Measurements from ENCODE around the gene GXYLT1.
"Not testable (repeated sequence)": the region's sequence is repeated elsewhere in the genome, so short reads cannot be mapped to it uniquely, and the experiment has no call there.

GXYLT1 gene, protein sequence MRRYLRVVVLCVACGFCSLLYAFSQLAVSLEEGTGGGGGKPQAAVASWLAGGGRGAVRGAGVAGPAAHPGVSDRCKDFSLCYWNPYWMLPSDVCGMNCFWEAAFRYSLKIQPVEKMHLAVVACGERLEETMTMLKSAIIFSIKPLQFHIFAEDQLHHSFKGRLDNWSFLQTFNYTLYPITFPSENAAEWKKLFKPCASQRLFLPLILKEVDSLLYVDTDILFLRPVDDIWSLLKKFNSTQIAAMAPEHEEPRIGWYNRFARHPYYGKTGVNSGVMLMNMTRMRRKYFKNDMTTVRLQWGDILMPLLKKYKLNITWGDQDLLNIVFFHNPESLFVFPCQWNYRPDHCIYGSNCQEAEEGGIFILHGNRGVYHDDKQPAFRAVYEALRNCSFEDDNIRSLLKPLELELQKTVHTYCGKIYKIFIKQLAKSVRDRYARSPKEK

DNA sequence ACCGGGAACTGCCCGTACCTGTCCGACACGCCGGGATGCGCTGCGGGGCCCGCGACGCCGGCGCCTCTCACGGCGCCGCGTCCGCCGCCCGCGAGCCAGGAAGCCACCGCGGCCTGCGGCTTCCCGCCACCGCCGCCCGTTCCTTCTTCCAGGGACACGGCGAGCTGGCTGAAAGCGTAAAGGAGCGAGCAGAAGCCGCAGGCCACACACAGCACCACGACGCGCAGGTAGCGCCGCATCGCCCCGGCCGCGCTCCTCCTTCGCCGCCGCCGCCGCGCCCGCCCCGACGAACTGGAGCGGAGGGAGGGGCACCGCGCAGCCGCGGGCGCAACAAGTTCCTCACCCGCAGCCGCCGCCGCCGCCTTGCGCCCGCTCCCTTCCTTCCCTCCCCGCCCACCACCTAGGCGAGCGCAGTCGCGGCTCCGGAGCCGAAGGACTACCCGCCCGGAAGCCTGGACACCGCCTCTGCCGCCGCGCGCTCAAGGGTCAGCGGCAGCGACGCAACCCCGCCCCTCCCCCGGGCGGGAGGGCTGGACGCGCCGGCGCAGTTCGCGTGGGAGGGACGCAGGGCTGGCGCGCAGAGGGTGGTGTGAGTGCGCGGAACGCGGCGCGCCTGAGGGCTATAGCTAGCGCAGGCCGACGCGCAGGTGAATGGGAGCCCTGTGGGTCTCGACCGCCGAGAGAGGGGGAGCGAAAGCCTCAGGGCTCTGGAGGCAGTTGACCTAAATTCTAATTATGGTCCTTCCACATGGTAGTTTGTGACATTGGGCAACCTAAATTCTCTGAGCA is at the start of gene GXYLT1:
Gene GXYLT1 (minus strand): TSS at position 467 of the 789 bp plus-strand sequence. CDS start 228 bp downstream, at position 239.
- peak; percentile 67 to 81 for DNase-seq

DNA sequence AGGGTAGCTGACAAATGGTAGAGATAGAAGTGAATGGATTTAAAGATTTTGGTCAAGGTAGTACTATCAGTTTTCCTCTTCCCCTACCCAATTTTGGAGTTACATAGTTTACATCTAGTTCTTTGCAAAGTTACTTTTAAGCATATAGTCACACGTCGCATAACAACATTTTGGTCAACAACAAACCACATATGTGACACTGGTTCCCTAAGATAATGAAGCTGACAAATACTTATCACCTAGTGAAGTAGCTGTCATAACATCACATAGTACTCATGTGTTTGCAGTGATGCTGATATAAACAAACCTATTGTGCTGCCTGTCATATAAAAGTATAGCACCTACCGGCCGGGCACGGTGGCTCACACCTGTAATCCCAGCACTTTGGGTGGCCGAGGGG is 48.0 kb upstream of the GXYLT1 start:
- no peak for DNase-seq

DNA sequence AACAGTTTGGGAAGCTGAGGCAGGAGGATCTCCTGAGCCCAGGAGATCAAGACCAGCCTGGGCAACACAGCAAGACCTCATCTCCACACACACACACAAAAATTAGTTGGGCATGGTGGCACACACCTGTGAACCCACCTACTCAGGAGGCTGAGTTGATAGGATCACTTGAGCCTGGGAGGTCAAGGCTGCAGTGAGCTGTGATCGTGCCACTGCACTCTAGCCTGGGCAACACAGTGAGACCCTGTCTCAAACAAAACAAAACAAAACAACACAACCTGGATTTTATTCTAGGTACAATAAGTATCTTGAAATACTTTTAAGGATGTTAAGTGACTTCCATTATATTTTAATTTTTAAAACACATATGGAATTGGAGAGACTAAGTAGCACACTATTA is 47.6 kb upstream of the GXYLT1 start:
- DNase-seq, result no peak

DNA sequence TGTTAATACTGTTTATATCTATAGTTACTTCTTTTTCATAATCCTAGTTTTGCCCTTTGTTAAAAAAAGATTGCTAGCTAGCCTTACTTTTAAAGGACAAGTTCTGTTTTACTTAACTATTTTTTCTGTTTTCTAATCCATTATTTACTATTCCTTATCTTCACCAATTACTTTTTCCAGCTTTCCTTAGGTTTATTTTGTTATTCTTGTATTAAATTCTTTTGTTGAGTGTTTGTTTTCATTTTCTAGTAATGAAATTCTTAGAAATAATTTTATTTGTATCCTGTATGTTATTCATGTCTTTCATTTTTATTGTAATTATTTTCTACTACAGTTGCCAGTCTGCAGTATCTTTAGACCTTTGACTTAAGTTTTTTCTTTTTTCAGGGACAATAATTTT is 45.7 kb upstream of the GXYLT1 start:
- DNase-seq, result no peak

DNA sequence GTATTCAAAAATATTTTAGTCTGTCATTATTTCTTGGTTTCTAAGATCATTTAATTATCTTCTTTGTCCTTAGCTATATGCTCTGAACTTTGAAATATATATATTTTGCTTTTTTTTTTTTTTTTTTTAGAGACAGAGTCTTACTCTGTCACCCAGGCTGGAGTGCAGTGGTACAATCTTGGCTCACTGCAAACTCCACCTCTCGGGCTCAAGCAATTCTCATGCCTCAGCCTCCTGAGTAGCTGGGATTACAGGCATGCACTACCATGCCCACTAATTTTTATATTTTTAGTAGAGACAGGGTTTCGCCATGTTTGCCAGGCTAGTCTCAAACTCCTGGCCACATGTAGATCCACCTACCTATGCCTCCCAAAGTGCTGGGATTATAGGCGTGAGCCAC is 43.6 kb upstream of the GXYLT1 start:
- not testable (repeated sequence) for DNase-seq

DNA sequence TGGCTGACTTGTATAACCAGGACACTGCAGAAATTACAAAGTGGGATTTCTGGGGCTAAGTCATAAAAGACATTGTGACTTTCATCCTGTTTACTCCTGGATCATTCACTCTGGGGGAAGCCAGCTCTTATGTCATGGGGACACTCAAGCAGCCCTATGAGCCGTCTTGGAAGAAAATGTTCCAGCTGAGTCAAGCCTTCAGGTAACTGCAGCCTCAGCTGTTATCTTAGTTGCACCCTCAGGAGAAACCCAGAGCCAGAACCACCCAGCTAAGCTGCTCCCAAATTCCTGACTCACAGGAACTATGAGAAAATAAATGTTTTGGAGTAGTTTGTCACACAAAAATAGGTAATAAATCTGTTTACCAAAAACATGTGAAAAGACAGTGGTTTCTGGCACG is 43.1 kb upstream of the GXYLT1 start:
- no peak for DNase-seq

DNA sequence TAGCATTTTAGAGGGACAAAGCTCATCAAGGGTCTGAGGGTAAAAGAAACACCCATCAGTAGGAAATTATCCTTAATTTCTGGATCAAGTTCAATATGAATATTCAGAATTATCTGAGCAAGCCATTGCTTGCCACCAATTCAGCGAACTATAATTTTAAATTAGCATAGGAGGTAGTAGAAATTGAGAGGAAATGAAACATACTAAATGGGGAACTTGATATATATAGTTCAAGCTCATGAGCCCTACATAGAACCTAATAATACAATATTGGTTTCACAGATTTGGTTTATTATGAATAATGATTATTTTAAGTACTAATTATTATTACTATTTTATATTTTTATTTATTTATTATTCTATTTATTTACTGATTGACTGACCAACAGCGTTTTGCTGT is 42.1 kb upstream of the GXYLT1 start:
- no peak for DNase-seq

DNA sequence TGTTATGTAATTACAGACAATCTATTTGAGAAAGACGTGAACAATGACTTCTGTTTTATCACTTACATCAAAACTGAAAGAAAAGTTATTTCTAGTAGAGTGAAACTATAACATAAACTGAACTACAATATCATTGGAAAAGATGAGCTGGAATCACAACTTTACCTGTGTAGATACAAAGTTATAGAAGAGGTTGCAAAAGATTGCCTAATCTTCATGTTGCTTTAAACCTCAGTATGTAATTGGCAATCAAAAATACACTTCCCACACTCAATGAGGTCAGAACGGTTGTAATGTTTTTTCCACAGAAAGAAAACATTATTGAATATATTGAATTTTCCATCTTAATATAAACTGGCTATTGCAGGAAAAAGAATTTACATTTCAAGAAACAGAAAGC is 37.7 kb upstream of the GXYLT1 start:
- no peak for DNase-seq

DNA sequence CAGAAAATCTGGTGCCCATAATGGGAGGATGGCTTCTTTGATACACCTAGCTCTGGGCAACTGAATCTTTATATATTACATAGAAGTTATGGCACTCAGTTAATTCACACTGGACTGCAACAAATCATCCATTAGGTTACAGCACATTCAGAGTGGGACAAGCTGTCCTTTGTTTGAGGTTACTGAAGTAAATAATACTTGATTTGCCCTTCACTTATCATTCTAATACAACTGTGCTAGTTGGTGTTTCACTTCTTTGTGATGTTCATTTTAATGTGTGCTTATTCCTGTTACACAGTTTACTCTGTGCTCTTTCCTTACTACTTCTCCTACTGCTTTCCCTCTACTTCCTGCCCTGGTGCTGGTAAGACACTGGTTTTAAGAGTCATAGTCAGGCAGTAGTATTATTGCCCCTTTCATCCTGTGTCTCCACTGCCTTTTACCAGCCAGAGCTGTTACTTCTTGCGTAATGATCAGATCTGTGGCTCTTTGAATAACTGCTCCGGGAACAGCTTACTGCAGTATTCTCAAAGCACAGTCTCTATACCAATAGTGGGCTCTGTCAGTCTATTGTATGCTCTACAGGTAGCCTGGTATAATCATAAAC is 36.4 kb upstream of the GXYLT1 start:
- DNase-seq, result no peak

DNA sequence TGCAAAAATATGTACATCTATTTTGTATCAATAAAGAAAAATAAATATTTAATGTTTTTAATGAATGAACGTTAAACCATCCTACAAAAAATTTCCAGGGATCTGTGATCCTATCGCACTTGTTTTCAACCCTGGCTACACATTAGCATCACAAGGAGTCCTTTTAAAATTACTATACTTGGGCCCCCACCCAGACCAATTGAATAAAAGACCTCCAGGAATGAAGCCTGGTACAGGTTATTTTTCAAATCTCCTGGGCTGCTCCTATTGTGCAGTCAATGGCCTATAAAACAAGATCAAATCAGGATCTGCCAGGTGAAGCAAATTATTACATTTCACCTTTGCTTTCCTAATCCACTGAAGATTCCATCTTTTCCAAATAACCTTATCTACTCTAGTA is 33.4 kb upstream of the GXYLT1 start:
- DNase-seq, result no peak

DNA sequence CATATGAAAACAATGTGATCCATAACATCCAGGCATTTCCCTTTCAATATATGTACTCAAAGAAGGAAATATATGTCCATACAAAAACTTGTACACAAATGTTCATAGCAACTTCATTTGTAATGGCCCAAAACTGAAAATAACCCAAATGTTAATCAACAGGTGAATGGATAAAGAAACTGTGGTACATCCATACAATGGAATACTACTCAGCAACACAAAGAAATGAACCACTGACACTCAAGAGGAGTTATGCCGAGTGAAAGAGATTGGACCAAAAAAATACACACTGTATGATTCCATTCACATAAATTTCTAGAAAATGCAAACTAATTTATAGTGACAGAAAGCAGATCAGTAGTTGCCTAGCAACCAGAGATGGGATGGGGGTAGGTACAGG is 30.3 kb upstream of the GXYLT1 start:
- no peak for DNase-seq

DNA sequence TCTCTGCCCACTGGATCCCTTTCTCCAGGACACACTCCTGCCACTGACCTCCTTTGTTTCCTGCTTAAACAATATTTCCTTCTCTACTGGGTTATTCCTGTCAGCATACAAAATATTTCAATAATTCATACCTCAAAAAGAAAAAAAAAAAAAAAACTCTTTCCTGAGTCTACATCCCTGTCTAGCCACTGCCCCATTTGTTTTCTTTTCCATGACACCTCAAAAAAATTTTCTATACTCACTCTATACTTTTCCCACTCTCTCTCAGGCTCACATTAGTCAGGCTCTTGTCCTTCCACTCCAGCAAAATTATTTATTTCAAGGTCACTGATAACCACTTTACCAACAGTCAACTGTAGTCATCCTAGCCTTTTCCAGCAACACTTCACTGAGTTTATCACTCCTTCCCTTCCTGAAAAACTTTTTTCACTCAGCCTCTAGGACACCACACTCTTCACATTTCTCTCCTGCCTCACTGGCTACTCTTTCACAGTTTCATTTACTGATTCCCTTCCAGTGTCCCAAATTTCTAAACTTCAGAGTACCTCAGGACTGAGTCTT is 29.4 kb upstream of the GXYLT1 start:
- no peak for DNase-seq

DNA sequence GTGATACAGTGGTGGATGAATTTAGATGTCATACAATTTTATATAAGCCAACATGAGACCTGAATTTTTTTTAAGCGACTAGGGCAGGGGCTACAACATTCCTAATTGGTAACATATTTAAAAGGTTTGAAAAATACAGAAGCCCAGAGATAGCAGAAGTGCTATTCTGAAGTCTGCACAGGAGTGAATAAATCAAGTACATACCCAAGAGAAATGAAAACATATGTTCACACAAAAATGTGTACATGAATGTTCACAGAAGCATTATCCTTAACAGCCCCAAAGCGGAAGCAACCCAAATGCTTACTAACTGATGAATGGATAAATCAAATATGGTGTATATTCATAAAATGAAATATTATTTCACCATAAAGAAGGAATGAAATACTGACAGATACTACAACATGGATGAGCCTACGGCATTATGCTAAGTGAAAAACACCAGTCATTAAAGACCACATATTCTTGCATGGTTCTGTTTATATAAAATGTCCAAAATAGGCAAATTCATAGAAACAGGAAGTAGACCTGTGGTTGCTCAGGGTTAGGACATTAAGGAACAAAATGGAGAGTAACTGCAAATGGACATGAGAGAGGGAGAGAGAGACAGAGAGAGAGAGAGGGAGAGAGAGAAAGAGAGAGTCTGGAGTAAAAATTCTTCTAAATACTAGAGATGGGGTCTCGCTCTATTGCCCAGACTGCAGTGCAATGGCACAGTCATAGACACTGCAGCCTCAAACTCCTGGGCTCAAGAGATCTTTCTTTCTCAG is 28.0 kb upstream of the GXYLT1 start:
- DNase-seq, result no peak

DNA sequence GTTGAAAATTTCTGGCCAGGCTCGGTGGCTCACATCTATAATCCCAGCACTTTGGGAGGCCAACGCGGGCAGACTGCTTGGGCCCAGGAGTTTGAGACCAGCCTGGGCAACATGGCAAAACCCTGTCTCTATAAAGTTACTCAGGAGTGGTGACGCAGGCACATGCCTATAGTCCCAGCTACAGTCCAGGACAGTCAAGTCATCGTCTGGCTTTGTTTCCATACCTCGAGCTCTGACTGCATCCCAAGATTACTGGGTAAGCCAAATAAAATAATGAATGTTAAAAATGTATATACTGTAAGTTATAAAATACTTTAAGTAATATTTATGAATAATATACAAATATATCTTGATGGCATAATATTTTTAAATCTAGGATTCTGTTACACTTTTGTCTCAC is 23.0 kb upstream of the GXYLT1 start:
- no peak for DNase-seq

DNA sequence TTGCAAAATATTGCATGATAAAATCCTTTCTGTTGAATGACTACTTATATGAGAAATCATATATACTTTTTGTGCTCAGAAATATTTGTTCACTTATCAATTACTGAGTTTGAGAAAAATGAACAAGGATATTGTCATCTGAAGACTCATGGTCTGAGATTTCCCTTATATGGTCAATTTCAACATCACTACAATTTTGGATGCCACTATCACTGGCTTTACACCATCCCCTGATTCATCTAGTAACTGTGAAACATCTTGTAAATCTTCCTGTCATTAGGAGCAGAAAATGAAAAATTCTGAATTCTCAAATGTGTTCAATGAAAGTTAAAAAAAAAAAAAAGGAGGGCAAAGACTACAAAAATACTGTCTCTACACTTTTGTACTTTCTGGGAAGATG is 21.8 kb upstream of the GXYLT1 start:
- DNase-seq, result no peak

DNA sequence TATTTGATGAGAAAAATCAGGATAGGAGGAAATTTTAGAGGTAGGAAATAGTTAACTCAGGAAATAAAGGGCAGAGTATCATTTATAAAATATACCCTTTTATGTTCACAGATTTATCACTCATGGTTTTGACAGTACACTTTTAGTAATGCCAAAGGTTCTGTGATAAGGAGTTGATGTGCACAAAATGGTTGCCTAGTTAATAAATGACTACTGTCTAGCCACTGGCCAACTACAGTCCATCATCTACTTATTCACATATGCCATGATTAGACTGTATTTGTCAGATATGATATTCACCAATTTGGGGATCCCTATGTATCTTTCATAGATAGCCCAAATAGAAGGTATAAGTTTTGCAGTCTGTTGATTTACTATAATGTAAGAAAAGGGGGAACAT is 19.2 kb upstream of the GXYLT1 start:
- no peak for DNase-seq

DNA sequence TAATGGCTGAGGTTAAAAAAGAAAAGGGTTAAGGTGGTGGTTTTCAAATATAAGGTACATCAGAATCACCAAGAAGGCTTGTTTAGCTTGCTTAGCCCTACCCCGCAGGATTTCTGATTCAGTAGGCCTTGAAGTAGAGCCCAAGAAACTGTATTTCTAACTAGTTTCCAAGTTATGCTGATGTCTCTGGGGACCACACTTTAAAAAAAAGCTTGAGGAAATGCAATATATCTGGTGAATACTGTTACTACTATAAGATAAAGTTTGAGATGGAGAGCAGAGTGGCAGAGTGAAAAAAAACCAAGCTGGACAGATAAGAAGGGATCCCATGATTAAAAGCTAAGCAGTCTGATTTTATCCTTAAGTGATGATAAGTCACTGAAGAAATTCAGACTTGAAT is 18.3 kb upstream of the GXYLT1 start:
- DNase-seq, result no peak

DNA sequence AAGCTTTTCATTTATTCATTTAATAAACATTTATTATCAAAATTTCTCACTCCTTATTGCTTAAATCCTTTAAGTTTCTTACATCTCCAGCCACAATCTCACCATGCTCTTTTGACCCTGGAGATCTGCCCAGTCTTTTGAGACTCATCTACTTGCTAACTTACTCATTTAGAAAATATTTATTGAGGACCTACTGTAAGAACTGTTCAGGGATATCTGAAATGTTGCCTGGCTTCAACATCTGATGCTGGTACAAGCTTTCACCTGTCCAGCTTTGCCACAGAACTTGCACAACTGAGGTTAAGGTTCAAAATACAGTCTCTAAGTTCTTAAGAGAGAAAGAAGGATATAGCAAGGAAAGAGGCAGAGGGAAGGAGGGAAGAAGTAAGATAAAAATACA is 17.5 kb upstream of the GXYLT1 start:
- no peak for DNase-seq

DNA sequence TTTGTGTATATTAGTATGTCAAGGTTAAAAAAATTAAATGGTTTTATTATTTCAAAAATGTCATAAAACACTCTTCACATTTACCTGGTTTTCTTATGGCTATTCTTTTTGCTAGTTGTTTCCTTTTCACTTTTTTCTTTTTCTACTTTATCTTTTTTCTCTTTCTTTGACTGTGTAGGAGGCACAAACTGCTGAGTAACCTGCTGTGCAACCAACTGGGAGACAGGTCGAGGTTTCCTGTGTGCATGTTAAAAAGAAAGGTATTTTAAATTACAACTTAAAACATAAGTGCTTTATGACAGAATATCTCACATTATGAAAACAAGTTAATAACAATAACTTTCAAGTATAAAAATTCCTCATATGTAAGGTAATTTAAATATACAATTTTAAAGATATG is 16.9 kb upstream of the GXYLT1 start:
- no peak for DNase-seq

DNA sequence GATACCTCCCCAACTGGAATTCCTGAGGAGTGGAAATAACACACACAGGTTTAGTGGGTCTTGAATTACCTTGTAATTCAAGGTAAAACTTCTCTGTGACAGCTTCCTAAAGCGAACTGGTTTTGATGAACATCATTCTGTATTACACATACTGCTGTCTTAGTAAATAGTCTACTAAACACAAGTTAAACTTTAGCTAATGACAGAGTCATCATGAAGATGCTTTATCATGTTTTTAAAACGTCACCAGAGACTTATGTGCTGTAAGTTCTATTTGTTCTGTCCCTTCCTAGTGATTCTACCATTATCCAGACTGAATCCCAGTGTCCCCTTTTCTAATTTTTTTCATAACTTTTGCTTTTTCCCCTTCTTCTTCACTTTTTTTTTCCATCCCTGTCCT is 11.6 kb upstream of the GXYLT1 start:
- DNase-seq, result no peak

DNA sequence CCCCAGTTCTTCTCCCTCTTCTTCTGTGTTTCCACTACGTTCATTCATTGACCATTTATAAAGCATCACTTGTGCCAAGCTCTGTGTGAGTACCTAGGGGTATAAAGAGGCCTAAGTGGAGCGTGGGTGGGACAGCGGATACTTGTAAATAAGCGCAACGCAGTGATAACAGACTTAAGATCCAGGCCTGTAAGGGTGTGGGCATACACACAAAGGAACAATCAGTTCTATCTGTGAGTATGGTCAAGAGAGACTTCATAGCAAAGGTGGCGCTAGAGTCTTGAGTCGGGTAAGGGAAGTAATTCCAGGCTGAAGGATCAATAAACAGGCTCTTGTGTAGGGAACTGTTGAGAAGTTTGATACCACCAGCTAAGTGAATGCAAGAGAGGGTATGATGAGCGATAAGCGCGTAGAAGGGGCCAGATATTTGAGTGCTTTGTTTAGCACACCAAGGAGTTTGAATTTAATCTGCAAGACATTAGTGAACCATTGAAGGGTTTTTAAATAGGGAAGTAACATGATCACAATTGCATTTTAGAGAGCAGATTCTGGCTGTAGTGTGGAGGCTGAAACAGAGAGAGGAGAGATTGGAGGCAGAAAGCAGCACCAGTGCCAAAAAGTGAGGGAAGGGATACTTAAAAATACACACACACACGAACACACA is 1.0 kb upstream of the GXYLT1 start:
- DNase-seq, result no peak

DNA sequence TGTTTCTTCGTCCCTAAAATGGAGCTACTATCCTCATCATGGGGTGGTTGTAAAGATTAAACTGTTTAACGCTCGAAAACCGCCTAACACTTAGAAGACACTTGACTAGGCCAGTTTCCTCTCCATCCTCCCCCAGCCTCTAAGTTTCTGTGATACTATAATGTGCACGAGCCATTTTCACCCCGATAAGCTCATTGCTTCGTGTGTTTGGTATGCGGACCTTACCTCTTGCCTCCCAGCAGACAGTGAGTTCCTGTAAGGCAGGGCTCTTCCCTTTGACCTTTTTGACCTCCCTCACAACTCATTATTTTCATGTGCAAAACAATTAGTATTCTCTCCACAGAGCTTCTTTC is 499 bp upstream of the GXYLT1 start:
- no peak for DNase-seq

DNA sequence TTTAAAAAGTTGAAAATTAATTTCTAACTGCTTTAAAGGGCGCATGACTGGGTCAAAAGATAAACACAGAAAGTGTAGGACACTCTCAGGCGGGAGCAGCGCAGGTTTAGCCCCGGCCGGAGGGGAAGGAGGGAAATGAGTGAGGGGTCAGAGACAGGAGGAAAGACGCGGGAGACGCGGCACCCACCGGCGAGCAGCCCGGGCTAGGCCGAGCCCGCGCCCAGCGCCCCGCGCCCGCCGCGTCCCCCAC is 591 bp downstream of the GXYLT1 start:
- no peak for DNase-seq

All from stimulated activated CD4-positive, alpha-beta T cell treated with anti-CD3 and anti-CD28 coated beads, Interleukin-4, amount 100 ng/mL, for 4 hours (primary cell).